ENCODE results near the gene HSDL2. TPM values are rescaled to one million over a fixed set of nuclear protein-coding genes. Genes with fewer than 3 reads are reported as not detected.

The HSDL2 gene
- total RNA-seq, 4 donors from 2014 or later: 54.0 to 106 (median 59.9) TPM

DNA sequence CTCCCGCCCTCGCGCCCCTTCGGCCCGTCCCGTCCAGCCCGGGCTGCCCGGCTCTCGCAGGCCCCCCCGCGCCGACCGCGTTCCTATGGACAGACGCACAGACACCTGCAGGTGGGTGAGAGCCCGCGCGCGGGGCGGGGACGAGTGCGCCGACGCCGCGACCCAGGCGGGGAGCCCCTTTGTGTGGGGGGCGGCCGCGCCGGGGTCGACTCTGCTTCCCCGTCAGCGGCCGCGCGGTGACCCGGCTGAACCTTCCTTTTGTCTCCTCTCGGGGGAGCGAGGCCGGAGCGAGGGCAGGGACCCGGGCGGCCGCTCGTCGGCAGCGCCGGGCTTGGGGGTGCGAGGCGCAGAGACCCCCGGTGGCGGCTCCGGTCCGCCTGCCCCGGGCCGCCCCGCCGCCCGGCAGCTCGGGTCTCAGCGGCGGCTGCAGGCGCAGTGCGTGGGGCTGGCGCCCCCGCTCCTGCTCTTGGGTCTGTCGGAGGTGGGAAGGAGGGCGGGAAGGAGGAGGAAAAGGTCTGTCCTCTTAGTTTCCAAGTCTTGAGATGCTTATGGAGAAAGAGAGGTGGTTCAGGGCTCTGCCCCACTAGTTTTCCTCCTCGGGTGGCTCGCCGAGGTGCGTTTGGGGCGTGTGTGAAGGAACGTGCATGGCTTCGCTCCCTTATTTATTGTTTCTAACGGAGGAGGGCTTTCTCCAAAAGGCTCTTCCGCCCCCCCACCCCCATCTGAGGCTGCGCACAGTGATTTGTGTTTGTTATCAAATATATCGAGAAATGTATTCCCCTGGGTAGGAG lies 107.3 kb downstream of the HSDL2 start:
- peak; percentile 42 for DNase-seq (ENCODE audit: low spot score)
- TF ChIP-seq, protein P1, sequence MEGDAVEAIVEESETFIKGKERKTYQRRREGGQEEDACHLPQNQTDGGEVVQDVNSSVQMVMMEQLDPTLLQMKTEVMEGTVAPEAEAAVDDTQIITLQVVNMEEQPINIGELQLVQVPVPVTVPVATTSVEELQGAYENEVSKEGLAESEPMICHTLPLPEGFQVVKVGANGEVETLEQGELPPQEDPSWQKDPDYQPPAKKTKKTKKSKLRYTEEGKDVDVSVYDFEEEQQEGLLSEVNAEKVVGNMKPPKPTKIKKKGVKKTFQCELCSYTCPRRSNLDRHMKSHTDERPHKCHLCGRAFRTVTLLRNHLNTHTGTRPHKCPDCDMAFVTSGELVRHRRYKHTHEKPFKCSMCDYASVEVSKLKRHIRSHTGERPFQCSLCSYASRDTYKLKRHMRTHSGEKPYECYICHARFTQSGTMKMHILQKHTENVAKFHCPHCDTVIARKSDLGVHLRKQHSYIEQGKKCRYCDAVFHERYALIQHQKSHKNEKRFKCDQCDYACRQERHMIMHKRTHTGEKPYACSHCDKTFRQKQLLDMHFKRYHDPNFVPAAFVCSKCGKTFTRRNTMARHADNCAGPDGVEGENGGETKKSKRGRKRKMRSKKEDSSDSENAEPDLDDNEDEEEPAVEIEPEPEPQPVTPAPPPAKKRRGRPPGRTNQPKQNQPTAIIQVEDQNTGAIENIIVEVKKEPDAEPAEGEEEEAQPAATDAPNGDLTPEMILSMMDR (IDR thresholded peaks at IDR 0.05): no peak
- ATAC-seq (ENCODE audit: low FRiP score): peak; percentile 82

DNA sequence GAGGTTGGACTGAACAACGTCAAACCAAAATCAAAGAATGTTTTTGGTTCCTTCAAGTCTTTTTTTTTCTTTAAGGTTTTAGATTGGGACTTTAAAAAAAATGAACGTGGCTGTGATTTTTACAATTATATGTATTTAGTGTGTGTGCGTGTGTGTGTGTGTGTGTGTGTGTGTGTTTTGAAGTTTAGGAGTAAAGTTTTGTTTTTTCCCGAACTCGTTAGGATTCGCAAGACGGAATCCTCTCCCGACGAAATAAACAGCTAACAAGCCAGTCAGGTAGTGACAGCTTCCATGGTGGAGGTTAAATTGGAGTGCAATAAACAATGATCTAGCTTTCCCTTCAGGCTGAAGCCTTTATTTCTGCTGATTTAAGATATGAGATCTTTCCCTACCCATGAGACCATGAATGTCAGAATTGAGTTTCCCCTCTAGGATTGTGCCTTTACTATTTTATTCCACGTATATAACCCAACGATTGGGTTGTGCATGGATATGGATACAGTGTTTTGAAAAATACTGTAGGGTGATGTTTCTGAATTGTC lies 108.0 kb downstream of the HSDL2 start:
- TF ChIP-seq, protein P1 (IDR thresholded peaks at IDR 0.05): no peak
- ATAC-seq (ENCODE audit: low FRiP score) (no peak), DNase-seq (ENCODE audit: low spot score) (no peak)

DNA sequence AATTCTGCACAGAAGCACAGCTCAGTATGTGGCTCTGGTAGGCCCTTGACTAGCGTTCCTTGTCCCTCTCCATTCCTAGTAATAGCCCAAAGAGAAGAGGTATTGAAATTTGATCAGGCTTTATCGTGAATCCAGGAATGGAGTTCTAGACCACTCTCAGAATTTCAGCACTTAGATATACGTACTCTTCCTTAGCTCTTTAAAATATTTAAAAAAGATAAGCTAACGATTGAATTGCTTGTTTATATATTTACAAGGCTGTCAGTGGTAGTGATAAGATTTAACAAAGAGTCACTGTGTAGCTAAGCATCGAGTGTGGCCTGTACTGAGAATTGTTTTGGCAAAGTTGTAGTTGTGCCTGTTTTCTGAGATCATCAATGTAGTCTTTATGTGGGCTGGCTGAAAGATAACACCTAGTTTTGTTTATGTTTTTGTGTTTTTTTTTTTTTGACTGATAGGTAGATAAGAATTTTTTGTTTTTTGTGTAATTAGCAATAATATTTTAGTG lies 109.2 kb downstream of the HSDL2 start:
- ATAC-seq (ENCODE audit: low FRiP score) (no peak), DNase-seq (ENCODE audit: low spot score) (no peak)
- TF ChIP-seq, protein P1 (IDR thresholded peaks at IDR 0.05): no peak

DNA sequence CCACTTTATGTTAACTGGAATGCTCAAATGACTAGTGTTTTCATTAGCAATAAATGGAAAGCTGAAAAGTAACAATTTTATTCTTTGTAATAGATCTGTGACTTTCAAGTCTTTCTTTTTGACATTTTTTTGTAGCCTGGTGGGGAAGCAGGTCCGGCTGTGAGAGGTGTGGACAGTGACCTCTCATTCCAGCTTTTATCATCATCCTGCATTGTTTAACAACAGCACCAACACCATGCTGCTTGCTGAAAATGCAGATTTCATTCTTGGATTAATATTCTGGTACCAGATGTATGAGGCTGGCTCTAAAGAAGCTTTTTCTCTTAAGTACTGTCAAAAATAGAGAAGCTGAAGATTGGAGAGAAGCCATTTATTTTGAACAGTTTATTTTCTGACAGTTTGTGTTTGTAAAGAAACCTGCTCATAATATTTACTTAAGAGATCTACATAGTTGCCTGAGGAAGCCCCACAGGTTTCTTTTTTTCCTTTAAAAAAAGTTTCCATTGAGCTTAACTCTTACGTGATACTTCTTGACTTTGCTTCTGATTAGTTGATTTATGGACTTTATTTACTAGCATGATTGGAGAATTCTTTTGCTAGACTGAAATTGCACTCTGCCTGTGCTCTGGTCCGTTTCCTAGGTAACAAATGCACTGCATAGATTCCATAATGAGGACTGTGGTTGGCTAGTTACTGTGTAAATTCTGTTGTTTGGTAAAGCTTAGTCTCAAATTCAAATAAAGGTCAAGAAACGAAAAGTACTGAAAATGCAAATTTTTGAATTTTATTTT lies 110.2 kb downstream of the HSDL2 start:
- ATAC-seq (ENCODE audit: low FRiP score) (no peak), DNase-seq (ENCODE audit: low spot score) (no peak)
- TF ChIP-seq, protein P1 (IDR thresholded peaks at IDR 0.05): no peak

DNA sequence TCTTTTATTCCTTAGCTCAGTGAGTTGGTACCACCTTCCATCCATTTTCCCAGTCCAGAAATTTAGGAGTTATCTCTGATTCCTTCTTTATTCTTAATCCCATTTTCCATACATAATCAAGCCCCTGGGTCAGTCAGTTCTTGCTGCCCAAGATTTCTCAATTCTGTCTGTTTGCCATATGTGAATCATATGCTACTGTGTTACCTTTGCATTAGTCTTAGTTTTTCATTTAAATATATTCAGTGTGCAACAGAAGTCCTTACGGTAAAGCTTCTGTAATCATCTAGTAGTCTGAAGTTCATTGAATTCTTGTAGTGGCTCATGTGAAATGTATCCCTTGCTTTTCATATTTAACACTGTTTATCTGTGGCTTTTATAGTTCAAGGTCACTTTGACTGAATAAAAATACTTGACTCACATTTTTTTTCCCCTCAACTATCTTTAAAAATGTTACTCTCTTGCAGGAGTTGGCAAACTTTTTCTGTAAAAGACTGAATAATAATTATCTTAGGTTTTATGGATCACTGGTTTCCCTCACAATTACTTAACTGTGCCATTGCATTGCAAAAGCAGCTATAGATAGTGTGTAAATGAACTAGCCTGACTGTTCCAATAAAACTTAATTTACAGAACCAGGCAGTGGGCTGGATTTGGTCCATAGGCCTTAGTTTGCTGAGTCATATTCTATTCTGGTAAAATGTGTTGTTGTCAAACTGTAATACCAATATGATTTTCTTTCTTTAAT lies 113.7 kb downstream of the HSDL2 start:
- DNase-seq (ENCODE audit: low spot score) (no peak), ATAC-seq (ENCODE audit: low FRiP score) (no peak)
- TF ChIP-seq, protein P1 (IDR thresholded peaks at IDR 0.05): no peak

DNA sequence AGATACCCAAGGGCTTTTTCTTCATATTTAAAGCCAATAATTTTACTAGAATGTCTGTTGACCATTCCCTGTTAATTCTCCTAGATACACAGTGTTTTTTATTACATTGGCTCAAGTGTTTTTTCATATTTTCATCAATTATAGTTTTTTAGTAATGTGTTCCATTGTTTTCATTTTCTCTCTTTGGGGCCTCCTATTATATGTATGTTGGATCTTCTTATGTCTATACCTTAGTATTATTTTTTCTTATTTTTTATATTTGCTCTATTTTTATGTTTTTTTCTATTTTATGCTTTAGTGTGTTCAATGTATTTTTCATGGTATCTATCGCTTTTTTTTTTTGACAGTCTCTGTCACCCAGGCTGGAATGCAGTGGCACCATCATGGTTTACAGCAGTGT lies 114.2 kb downstream of the HSDL2 start:
- TF ChIP-seq, protein P1 (IDR thresholded peaks at IDR 0.05): no peak
- DNase-seq (ENCODE audit: low spot score) (no peak), ATAC-seq (ENCODE audit: low FRiP score) (no peak)
